H1 (cell line): ENCODE measurements around the gene PARD6B. TPM values are rescaled to one million over a fixed set of nuclear protein-coding genes. Genes with fewer than 3 reads are reported as not detected.

Source experiments
- SP1 ChIP-seq: IDR thresholded peaks from 2 replicates; pipeline ENCODE4 v1.6.1; 2011; ENCODE audit warnings: low read depth, low read length
- TCF12 ChIP-seq: IDR thresholded peaks from 2 replicates; pipeline ENCODE4 v1.6.1; 2011; ENCODE audit warnings: low read depth, mild to moderate bottlenecking, low read length
- polyA plus RNA-seq, 7 experiments: library from polyadenylated mRNA; depleted of rRNA in 3 of 7; stranded (reverse) in 5 of 7; unstranded in 2 of 7; fragments of >200 nt in 5 of 7; fragments of 200-250 nt in 2 of 7; gene quantifications; 1 replicate in 5 of 7; 2 replicates in 1 of 7; 4 replicates in 1 of 7; pipeline versions ENCODE4 v1.2.1 to v1.2.3, GENCODE V29; 2011 to 2013; ENCODE audit warnings: missing spikeins in 2 of 7, mixed read lengths in 2 of 7
- total RNA-seq: library from RNA; stranded (reverse); fragmentation: NEBNext Ultra II Directional; extraction: Animal tissue kit (Norgen Biotek cat#: 25700); gene quantifications from 2 replicates; pipeline ENCODE4 v1.2.1, GENCODE V29; 2021

Gene PARD6B
- total and polyA plus RNA-seq, 2 of the 8 experiments (the other 6 are each of a cell fraction or from before 2014, with no cell fraction given), result 5.2 to 34.1 TPM

- no peak for TF ChIP-seq TCF12
- TF ChIP-seq SP1, result no peak
- TF ChIP-seq, all 59 proteins: peak for 2
Observed at GRCh38 chr20:50717974-50718761, 13.2 kb upstream of the PARD6B start (continued).
